ENCODE results near the gene C16orf74. TPM values are rescaled to one million over a fixed set of nuclear protein-coding genes. Genes with fewer than 3 reads are reported as not detected.
A peak's percentile ranks its signal among the peaks of the same experiment; 100 is the strongest.

C16orf74 gene
- total and polyA plus RNA-seq, 2 of the 13 experiments (the other 11 are each of a cell fraction or from before 2014, with no cell fraction given): 0.13 to 0.29 TPM

- TF ChIP-seq SMARCE1 (IDR thresholded peaks at IDR 0.05; ENCODE audit: borderline replicate concordance): no peak
Observed at GRCh38 chr16:85689285-85689949, 61.5 kb downstream of the C16orf74 start (continued).

GRCh38 chr16:85688586-85689284 lies 62.2 kb downstream of the C16orf74 start, which contains the start of gene GINS2:
Gene GINS2 (minus strand): TSS chr16:85688954. CDS start chr16:85688898, 56 bp downstream.
- Histone ChIP-seq H3K27ac (ENCODE audit: extremely low read length, insufficient read depth, low read length) (peak within 1 kb of the TSS; percentile 63), H3K4me1 (ENCODE audit: insufficient read depth, low read length) (peaks cover 38% of the 10 kb centered on the region), H3K36me3 (replicated peaks in 1 of 2; ENCODE audit: control insufficient read depth in 1 of 2, insufficient read depth in 2 of 2, low read length in 2 of 2) (peaks cover 0 to 3% of the 10 kb centered on the region in 2 experiments; a peak in 2 of 5 replicates), H3K27me3 (ENCODE audit: control insufficient read depth in 1 of 2, insufficient read depth in 2 of 2, low read length in 2 of 2) (peaks cover 0 to 34% of the 10 kb centered on the region in 2 experiments; a peak in 4 of 5 replicates), H3K9me3 (ENCODE audit: low read length) (no peaks in the 10 kb centered on the region), H3K79me2 (ENCODE audit: insufficient read depth, low read length) (no peaks in the 10 kb centered on the region), H3K4me3 (replicated peaks in 1 of 3; ENCODE audit: insufficient read depth in 1 of 3, low read depth in 2 of 3, low read length in 3 of 3) (peak within 1 kb of the TSS; percentile 66 to 88 (median 84)), H2AFZ (ENCODE audit: low read length) (no peak within 1 kb of the TSS), H3K4me2 (ENCODE audit: low read depth, low read length) (peak within 1 kb of the TSS; percentile 89), H3K9ac (ENCODE audit: insufficient read depth, low read depth, low read length) (peak within 1 kb of the TSS; percentile 76), H4K20me1 (ENCODE audit: insufficient read depth, low read length) (no peaks in the 10 kb centered on the region)
- DNase-seq (ENCODE audit: low spot score) (peak; percentile 87), FAIRE-seq (no peak), ATAC-seq (peak; percentile 98)
- in situ Hi-C loops (cut with HindIII; ENCODE audit: extremely low pct_ligation_motif_present, low pct_unique_long_range_greater_than_20kb) (no loop called here), intact Hi-C loops (cut with micrococcal nuclease; ENCODE audit: unreplicated experiment) (no loop called here)
- 5% methylated on average over 31 of the region's 86 CpGs for WGBS (ENCODE audit: low lambda C conversion rate)
- BruUV-seq (replicated peaks): no TSS peak
- ChIA-PET CTCF (ENCODE audit: low intra/inter-chr PET ratio, low total read pairs) (no interaction called here), POLR2A (no interaction called here)
- no peak; the same call in 1 of the 2 replicates for TF ChIP-seq SMAD1 (CRISPR knock-in tag; IDR thresholded peaks at IDR 0.05; ENCODE audit: borderline replicate concordance, low read depth)
- TF ChIP-seq ARNT (IDR thresholded peaks at IDR 0.05): no peak
- TF ChIP-seq ZSCAN21 (CRISPR knock-in tag; IDR thresholded peaks at IDR 0.05; ENCODE audit: borderline replicate concordance): peak; percentile 73; the same call in 1 of the 2 replicates
- TF ChIP-seq PPARG (CRISPR knock-in tag; conservative IDR thresholded peaks at IDR 0.05): no peak; the same call in 1 of the 2 replicates
- TF ChIP-seq ZNF275 (CRISPR knock-in tag; IDR thresholded peaks at IDR 0.05; ENCODE audit: borderline replicate concordance): peak; percentile 95
- no peak; the same call in 1 of the 2 replicates for TF ChIP-seq ZBTB25 (CRISPR knock-in tag; IDR thresholded peaks at IDR 0.05)
- peak; percentile 26; the same call in 1 of the 2 replicates for TF ChIP-seq NCOA2 (CRISPR knock-in tag; IDR thresholded peaks at IDR 0.05)
- TF ChIP-seq TOE1 (CRISPR knock-in tag; IDR thresholded peaks at IDR 0.05): 0 out of 2 replicates have a peak, but pooled peaks have one; percentile 63
- peak; percentile 91 for TF ChIP-seq MTF1 (CRISPR knock-in tag; IDR thresholded peaks at IDR 0.05)
- no peak for TF ChIP-seq HNRNPK (IDR thresholded peaks at IDR 0.05; ENCODE audit: low read depth, low read length, poor library complexity, severe bottlenecking)
- TF ChIP-seq NAIF1 (CRISPR knock-in tag; IDR thresholded peaks at IDR 0.05; ENCODE audit: borderline replicate concordance): peak; percentile 78
- TF ChIP-seq ZBTB37 (CRISPR knock-in tag; IDR thresholded peaks at IDR 0.05): no peak
- TF ChIP-seq ZNF747 (CRISPR knock-in tag; IDR thresholded peaks at IDR 0.05; ENCODE audit: borderline replicate concordance): no peak; the same call in 1 of the 2 replicates
- peak; percentile 76 for TF ChIP-seq RBFOX2 (IDR thresholded peaks at IDR 0.05; ENCODE audit: low read depth, low read length)
- no peak; the same call in none of the 2 replicates for TF ChIP-seq ESRRA (CRISPR knock-in tag; IDR thresholded peaks at IDR 0.05; ENCODE audit: low read depth)
- no peak for TF ChIP-seq SNAPC5 (CRISPR knock-in tag; IDR thresholded peaks at IDR 0.05; ENCODE audit: borderline replicate concordance)
- TF ChIP-seq ZNF235 (CRISPR knock-in tag; IDR thresholded peaks at IDR 0.05; ENCODE audit: borderline replicate concordance): peak; percentile 63; the same call in 1 of the 2 replicates
